GM10248 (cell line): ENCODE data around the gene KRT6C.

ENCODE experiments used
- CTCF ChIA-PET: fragments of 300-600 bp; sonication (Branson Sonifier 250); formaldehyde crosslinking; extraction: SDS; loops from one replicate; lab custom pipeline; 2021; ENCODE audit warnings: antibody characterized with exemption; lab: Yijun Ruan, JAX
- POLR2A ChIA-PET: fragments of 350-650 bp; sonication (Branson Sonifier 250); formaldehyde crosslinking; extraction: SDS; loops from one replicate; lab custom pipeline; 2020; ENCODE audit warnings: antibody characterized with exemption; lab: Yijun Ruan, JAX
- DNase-seq: peaks from one replicate; pipeline ENCODE4 v3.0.0; 2012; ENCODE audit errors: extremely low spot score
- TF ChIP-seq, protein P1 (sequence below): IDR thresholded peaks from 2 replicates; pipeline ENCODE4 v1.5.1; 2012; ENCODE audit warnings: mild to moderate bottlenecking, low read depth; ENCODE audit errors: extremely low read depth, missing control alignments, control extremely low read depth

The KRT6C gene

DNA sequence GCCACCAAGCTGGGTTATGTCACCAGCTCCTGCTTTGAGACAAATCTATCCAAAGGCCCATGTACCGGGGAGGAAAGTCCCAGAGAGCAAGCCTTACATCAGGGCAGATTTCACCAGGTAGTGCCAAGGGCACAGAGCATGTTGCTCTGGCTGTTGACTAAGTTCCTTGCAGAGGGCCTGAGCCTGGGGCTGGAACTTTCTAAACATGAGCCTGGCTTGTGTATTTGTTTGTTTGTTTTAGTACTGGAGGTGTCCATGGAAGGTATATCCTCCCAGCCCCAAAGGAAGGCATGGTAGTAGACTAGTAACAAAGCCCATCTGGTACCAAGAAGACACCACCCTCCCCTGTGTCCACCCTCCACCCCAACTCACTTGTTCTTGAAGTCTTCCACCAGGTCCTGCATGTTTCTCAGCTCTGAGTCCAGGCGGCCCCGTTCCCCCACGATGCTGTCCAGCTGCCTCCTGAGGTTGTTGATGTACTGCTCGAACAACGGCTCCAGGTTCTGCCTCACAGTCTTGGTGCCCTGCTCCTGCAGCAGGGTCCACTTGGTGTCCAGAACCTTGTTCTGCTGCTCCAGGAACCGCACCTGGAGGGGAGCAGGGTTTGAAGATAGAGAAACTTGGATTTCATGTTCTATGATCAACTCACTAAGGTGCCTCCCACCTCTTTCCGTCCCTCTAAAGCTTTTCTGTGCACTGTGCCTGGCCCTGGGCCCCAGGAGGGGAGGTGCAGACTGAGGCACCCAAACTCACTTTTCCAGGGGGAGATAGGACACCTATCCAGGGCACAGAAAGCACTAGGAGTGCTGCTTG is 45.2 kb upstream of the KRT6C start:
- no peak for DNase-seq
- POLR2A ChIA-PET, result no interaction called here
- TF ChIP-seq, protein P1, sequence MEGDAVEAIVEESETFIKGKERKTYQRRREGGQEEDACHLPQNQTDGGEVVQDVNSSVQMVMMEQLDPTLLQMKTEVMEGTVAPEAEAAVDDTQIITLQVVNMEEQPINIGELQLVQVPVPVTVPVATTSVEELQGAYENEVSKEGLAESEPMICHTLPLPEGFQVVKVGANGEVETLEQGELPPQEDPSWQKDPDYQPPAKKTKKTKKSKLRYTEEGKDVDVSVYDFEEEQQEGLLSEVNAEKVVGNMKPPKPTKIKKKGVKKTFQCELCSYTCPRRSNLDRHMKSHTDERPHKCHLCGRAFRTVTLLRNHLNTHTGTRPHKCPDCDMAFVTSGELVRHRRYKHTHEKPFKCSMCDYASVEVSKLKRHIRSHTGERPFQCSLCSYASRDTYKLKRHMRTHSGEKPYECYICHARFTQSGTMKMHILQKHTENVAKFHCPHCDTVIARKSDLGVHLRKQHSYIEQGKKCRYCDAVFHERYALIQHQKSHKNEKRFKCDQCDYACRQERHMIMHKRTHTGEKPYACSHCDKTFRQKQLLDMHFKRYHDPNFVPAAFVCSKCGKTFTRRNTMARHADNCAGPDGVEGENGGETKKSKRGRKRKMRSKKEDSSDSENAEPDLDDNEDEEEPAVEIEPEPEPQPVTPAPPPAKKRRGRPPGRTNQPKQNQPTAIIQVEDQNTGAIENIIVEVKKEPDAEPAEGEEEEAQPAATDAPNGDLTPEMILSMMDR, result no peak
- CTCF ChIA-PET, result interaction anchor here (0.9 kb wide), 1 partner anchor 67 kb away, joined by 3 read pairs; no protein-coding TSS in a partner anchor

DNA sequence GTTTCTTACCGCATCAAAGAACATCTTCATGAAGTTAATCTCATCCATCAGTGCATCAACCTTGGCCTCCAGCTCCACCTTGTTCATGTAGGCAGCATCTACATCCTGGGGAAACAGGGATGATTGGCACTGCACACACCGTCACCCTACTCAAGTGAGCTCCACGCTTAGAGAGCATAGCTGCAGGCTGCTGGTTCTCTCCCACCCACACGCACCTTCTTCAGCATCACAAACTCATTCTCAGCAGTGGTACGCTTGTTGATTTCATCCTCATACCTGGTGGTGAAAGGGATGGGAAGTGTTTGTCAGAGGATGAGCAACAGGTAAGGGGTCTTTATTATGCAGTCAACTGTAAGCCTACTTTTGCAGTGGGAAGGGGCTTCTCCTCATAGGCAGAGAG is 44.3 kb upstream of the KRT6C start:
- TF ChIP-seq, protein P1, result no peak
- CTCF ChIA-PET, result no interaction called here
- POLR2A ChIA-PET, result no interaction called here
- no peak for DNase-seq

DNA sequence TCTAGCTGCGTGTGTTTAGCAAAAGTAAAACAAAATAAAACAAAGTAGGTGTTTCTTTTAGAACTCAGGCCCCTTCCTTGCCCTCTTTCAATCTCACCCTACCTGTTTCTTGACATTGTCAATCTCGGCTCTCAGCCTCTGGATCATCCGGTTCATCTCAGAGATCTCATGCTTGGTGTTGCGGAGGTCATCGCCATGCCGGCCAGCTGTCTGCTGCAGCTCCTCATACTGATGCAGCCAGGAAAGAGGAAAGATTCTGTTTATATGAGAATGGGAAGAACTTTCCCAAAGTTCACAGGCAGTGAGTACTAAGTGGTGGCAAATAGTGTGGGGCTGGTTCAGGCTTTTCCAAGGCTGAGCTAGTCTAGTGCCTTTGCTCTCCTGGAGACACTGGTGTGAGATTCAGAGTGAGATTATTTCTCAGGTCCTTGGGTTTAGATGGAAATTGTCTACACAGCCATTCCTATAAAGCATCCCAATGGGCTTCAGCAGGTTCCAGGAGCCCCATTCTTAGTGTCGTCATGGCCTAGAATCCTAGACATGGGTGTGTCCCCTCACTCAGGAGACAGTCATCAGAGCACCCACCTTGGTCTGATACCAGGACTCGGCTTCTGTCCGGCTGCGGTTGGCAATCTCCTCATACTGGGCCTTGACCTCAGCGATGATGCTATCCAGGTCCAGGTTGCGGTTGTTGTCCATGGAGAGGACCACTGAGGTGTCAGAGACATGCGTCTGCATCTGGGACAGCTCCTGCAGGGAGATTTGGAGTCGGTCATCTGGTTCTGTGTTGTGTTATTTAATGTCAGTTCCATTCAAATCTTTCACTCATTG is 43.6 kb upstream of the KRT6C start:
- POLR2A ChIA-PET, result no interaction called here
- DNase-seq, result no peak
- TF ChIP-seq, protein P1, result no peak
- CTCF ChIA-PET, result no interaction called here

DNA sequence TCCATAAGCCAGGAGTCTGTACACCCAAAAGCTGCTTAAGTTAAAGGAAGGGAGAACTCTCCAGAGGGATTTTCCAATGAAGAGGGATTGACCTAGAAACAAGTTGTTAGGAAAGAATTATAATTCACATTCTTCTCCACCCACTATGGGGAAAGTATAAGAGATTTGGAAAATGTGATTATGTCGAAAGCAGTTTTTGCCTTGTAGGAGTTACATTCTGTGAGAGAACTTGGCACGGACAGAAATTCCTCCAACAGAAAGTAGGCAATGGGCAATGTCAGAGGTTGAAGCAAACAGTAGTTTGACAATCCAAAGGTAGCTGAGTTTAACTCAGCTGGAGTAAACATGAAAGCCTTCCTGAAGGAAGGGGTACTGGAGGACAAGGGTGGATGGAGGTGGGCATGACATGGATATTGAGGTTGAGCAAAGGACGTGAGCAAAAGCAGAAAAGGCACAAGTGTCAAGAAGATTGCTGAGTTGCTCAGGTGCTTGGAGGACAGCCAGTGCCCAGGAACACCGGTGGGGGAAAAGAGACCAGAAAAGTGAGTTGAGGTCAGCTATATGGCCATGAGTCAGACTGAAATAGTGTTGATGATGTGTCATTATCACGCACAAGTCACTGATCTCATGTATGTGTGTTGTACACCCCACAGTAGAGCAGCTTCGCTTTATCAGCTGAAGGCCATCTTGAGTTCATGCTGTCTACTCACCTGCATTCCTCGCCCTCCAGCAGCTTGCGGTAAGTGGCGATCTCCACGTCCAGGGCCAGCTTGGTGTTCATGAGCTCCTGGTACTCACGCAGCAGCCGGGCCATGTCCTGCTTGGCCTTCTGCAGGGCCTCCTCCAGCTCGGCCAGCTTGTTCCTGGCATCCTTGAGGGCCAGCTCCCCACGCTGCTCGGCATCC is 42.6 kb upstream of the KRT6C start:
- ChIA-PET CTCF (interaction anchor here (0.9 to 1.8 kb wide), 2 partner anchors 10 to 14 kb away, joined by 4 to 6 read pairs; no protein-coding TSS in a partner anchor), POLR2A (interaction anchor here (0.6 kb wide), 1 partner anchor 465 kb away, joined by 3 read pairs; no protein-coding TSS in a partner anchor)
- DNase-seq, result no peak
- TF ChIP-seq, protein P1, result no peak

DNA sequence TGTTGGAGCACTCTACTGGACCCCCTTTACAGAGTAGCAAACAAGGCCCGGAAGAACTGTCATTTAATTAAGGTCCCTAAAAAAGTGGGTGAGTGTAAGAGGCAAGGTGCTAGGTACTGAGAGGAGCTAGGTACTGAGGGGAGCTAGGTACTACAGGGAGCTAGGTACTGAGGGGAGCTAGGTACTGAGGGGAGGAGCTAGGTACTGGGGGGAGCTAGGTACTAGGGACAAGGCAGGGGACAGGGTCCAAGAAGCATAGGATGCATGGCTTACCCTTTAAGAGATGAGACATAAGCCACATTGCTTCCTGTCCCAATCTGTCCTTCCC is 41.7 kb upstream of the KRT6C start:
- CTCF ChIA-PET, result interaction anchor here (0.9 to 1.8 kb wide), 2 partner anchors 9 to 15 kb away, joined by 4 to 6 read pairs; no protein-coding TSS in a partner anchor
- POLR2A ChIA-PET, result interaction anchor here (0.6 kb wide), 1 partner anchor 466 kb away, joined by 3 read pairs; no protein-coding TSS in a partner anchor
- TF ChIP-seq, protein P1, result no peak
- no peak for DNase-seq
